HEK293 (cell line): ENCODE data around the gene TNFAIP1.

Experiments used
- BCL11A ChIP-seq: fragments of 450-650 bp; formaldehyde crosslinking; IDR thresholded peaks from 2 replicates; pipeline ENCODE4 v1.5.1; 2016; ENCODE audit warnings: low read depth, missing biosample characterization, missing genetic modification characterization
- CTCF ChIP-seq: fragments of 450-650 bp; formaldehyde crosslinking; IDR thresholded peaks from 2 replicates; pipeline ENCODE4 v1.5.1; 2016; ENCODE audit warnings: missing biosample characterization, missing genetic modification characterization
- GLI4 ChIP-seq: fragments of 450-650 bp; formaldehyde crosslinking; IDR thresholded peaks from 2 replicates; pipeline ENCODE4 v1.5.1; 2016; ENCODE audit warnings: missing biosample characterization, missing genetic modification characterization
- PBX3 ChIP-seq: sonication (generic); formaldehyde crosslinking; IDR thresholded peaks from 2 replicates; pipeline ENCODE4 v1.8.1; 2022; ENCODE audit warnings: mild to moderate bottlenecking, moderate library complexity, missing genetic modification reagents
- RBAK ChIP-seq: fragments of 450-650 bp; formaldehyde crosslinking; IDR thresholded peaks from 2 replicates; pipeline ENCODE4 v1.5.1; 2016; ENCODE audit warnings: missing biosample characterization, missing genetic modification characterization
- REST ChIP-seq: fragments of 450-650 bp; formaldehyde crosslinking; IDR thresholded peaks from 2 replicates; pipeline ENCODE4 v1.5.1; 2016; ENCODE audit warnings: missing biosample characterization, missing genetic modification characterization
- ZBTB26 ChIP-seq: fragments of 450-650 bp; formaldehyde crosslinking; optimal IDR thresholded peaks from 2 replicates; pipeline ENCODE3; 2016; ENCODE audit warnings: missing biosample characterization, mild to moderate bottlenecking, missing genetic modification characterization
- ZNF239 ChIP-seq: fragments of 450-650 bp; formaldehyde crosslinking; IDR thresholded peaks from 2 replicates; pipeline ENCODE4 v1.5.1; 2016; ENCODE audit warnings: missing biosample characterization, missing genetic modification characterization
- ZNF324 ChIP-seq: fragments of 450-650 bp; formaldehyde crosslinking; IDR thresholded peaks from 2 replicates; pipeline ENCODE4 v1.5.1; 2016; ENCODE audit warnings: missing biosample characterization, missing genetic modification characterization
- ZNF362 ChIP-seq: fragments of 450-650 bp; formaldehyde crosslinking; IDR thresholded peaks from 2 replicates; pipeline ENCODE4 v1.5.1; 2016; ENCODE audit warnings: missing biosample characterization, missing genetic modification characterization
- ZNF670 ChIP-seq: fragments of 450-650 bp; formaldehyde crosslinking; IDR thresholded peaks from 2 replicates; pipeline ENCODE4 v1.5.1; 2016; ENCODE audit warnings: missing biosample characterization, missing genetic modification characterization, low read depth
- ZNF747 ChIP-seq: fragments of 450-650 bp; formaldehyde crosslinking; IDR thresholded peaks from 2 replicates; pipeline ENCODE4 v1.5.1; 2016; ENCODE audit warnings: missing biosample characterization, missing genetic modification characterization
- ZNF785 ChIP-seq: fragments of 450-650 bp; formaldehyde crosslinking; IDR thresholded peaks from 2 replicates; pipeline ENCODE4 v1.5.1; 2016; ENCODE audit warnings: missing biosample characterization, missing genetic modification characterization

GRCh38 chr17:28388106-28388505 is 52.5 kb downstream of the TNFAIP1 start:
- TF ChIP-seq ZBTB26 (tag by site-specific recombination) (no peak), ZNF747 (no peak), CTCF (tag by site-specific recombination) (no peak), REST (tag by site-specific recombination) (no peak), GLI4 (tag by site-specific recombination) (no peak), RBAK (tag by site-specific recombination) (no peak), ZNF362 (tag by site-specific recombination) (no peak), PBX3 (CRISPR knock-in tag) (no peak), ZNF239 (tag by site-specific recombination) (no peak), BCL11A (no peak), ZNF785 (tag by site-specific recombination) (no peak), ZNF670 (tag by site-specific recombination) (no peak), ZNF324 (no peak)
